ENCODE measurements around the gene PRPH. TPM values are rescaled to one million over a fixed set of nuclear protein-coding genes. Genes with fewer than 3 reads are reported as not detected.

PRPH gene
- total RNA-seq, 2 donors from 2014 or later: 0.75 TPM; not detected in 1

DNA sequence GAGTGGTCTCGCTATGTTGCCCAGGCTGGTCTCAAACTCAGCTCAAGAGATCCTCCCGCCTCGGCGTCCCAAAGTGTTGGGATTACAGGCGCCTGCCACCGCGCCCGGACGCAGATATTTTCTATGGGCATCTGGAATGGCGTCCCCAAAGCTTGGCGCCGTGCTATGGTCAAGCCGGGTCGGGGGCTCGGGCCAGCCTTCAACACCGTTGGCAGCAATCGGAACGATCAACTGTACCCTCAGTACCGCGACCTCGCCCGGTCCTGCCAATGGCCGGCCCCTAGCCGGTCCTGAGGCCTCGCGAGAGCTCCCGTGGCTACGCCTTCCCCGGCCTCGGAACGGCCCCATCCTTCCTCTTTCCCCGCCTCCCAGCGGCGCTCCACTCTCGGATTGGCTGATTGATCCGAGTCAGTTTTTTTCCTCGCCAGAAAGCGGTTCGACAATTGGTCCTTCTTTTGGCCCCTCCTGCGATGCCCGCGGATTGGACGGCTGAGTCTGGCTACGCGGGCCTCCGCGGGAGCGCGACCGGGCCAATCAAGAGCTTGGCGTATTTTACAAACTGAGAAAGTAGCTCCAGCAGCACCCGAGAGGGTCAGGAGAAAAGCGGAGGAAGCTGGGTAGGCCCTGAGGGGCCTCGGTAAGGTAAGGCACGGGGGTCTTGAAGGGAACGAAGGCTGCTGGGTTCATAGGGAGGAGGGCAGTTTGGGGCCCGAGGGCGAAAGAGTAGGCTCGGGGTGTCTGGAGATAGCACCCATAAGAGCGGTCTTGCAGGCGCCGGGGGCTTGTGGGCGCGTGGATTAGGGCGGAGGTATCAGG lies 28.0 kb downstream of the PRPH start, which contains the start of gene TROAP:
Gene TROAP, plus strand, starts transcription at position 548 of the 816 bp plus-strand sequence. CDS start 354 bp downstream, outside the sequence.
- peak within 1 kb of the TSS; percentile 65 to 69 for H3K4me3 ChIP-seq
- no peaks in the 10 kb centered on the region for H3K9me3 ChIP-seq
- no peaks in the 10 kb centered on the region for H3K27me3 ChIP-seq
- peak within 1 kb of the TSS; percentile 61 to 73 for H3K27ac ChIP-seq
- no peaks in the 10 kb centered on the region for H3K36me3 ChIP-seq
- DNase-seq (ENCODE audit: low spot score): peak; percentile 97
- TF ChIP-seq, protein P1, sequence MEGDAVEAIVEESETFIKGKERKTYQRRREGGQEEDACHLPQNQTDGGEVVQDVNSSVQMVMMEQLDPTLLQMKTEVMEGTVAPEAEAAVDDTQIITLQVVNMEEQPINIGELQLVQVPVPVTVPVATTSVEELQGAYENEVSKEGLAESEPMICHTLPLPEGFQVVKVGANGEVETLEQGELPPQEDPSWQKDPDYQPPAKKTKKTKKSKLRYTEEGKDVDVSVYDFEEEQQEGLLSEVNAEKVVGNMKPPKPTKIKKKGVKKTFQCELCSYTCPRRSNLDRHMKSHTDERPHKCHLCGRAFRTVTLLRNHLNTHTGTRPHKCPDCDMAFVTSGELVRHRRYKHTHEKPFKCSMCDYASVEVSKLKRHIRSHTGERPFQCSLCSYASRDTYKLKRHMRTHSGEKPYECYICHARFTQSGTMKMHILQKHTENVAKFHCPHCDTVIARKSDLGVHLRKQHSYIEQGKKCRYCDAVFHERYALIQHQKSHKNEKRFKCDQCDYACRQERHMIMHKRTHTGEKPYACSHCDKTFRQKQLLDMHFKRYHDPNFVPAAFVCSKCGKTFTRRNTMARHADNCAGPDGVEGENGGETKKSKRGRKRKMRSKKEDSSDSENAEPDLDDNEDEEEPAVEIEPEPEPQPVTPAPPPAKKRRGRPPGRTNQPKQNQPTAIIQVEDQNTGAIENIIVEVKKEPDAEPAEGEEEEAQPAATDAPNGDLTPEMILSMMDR (IDR thresholded peaks at IDR 0.05): peak in 1 of 2 donors; percentile 23
- peaks cover 0 to 14% of the 10 kb centered on the region in 2 donors for H3K4me1 ChIP-seq

DNA sequence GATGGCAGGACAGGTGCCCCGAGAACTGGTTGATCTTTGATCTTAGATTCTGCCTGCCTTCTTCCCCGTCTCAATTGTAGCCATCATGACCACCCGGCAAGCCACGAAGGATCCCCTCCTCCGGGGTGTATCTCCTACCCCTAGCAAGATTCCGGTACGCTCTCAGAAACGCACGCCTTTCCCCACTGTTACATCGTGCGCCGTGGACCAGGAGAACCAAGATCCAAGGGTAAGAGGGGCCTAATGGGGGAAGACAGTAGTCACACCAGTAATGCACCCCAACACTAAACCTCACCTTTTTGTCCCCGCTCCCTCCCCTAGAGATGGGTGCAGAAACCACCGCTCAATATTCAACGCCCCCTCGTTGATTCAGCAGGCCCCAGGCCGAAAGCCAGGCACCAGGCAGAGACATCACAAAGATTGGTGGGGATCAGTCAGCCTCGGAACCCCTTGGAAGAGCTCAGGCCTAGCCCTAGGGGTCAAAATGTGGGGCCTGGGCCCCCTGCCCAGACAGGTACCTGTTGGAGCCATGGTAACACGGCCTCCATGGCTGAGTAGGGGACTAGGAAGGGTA lies 28.7 kb downstream of the PRPH start:
- H3K27ac ChIP-seq: no peak overlapping the region
- TF ChIP-seq, protein P1 (IDR thresholded peaks at IDR 0.05): no peak
- no peak for DNase-seq (ENCODE audit: low spot score)
- no peaks in the 10 kb centered on the region for H3K27me3 ChIP-seq
- peak overlapping the region; percentile 27 to 69 for H3K4me3 ChIP-seq
- no peaks in the 10 kb centered on the region for H3K9me3 ChIP-seq
- H3K36me3 ChIP-seq: no peaks in the 10 kb centered on the region
- peaks cover 0 to 14% of the 10 kb centered on the region in 2 donors for H3K4me1 ChIP-seq

DNA sequence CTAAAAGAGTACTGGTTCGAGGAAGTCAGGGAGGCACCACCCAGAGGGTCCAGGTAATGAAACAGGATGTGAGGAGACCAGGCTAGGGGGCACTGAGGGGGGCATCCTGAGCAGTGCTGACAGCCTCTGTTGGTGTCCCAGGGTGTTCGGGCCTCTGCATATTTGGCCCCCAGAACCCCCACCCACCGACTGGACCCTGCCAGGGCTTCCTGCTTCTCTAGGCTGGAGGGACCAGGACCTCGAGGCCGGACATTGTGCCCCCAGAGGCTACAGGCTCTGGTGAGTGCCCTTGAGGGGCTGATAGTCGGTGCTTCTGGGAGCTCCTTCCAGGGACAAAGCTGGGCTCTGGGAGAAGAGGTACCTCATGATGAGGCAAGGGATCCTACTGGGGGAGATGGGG lies 30.7 kb downstream of the PRPH start:
- H3K36me3 ChIP-seq: no peaks in the 10 kb centered on the region
- DNase-seq (ENCODE audit: low spot score): no peak

DNA sequence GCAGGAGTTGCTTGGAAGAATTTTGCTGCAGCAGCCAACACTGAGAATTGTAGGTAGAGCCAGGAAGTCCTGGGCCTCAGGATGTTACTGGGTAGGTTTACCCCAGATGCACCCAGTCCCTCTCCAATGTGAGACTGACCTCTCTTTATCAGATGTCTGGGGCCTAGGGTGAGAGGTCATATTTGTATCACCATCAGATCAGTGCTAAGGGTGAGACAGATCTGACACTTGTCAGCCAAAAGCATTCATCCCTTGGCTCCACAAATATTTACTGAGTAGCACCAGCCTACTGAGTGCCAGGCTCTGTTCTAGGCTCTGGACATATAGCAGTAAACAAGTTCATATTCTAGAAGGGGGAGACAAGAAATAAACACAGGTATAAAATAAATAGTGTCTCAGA lies 32.4 kb downstream of the PRPH start:
- Histone ChIP-seq H3K36me3 (no peaks in the 10 kb centered on the region), H3K27ac (no peak overlapping the region), H3K4me1 (peaks cover 0 to 13% of the 10 kb centered on the region in 2 donors), H3K27me3 (no peaks in the 10 kb centered on the region), H3K9me3 (no peaks in the 10 kb centered on the region), H3K4me3 (no peak overlapping the region)
- DNase-seq (ENCODE audit: low spot score): no peak
- TF ChIP-seq, protein P1 (IDR thresholded peaks at IDR 0.05): no peak

More for the DNA sequence above, 30.7 kb downstream of the PRPH start:
- H3K27me3 ChIP-seq: no peaks in the 10 kb centered on the region
- H3K4me3 ChIP-seq: no peak overlapping the region
- peaks cover 0 to 14% of the 10 kb centered on the region in 2 donors for H3K4me1 ChIP-seq
- TF ChIP-seq, protein P1 (IDR thresholded peaks at IDR 0.05): no peak
- no peaks in the 10 kb centered on the region for H3K9me3 ChIP-seq
- no peak overlapping the region for H3K27ac ChIP-seq

DNA sequence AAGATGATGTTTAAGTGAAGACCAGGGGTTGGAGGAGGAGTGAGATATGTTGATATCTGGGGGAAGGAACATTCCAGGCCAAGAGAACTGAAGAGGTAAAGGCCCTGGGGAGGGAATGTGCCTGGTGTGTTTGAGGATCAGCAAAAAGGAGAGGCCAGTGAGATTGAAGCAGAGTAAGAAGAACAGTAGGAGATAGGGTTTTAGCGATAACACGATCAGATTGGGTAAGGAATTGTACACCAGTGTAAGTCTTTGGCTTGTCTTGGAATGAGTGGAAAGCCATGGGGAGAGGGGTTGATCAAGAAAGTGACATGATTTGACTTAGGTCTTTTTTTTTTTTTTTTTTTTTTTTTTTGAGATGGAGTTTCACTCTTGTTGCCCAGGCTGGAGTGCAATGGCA lies 32.9 kb downstream of the PRPH start:
- Histone ChIP-seq H3K36me3 (no peaks in the 10 kb centered on the region), H3K4me3 (no peak overlapping the region), H3K4me1 (peaks cover 0 to 13% of the 10 kb centered on the region in 2 donors), H3K9me3 (no peaks in the 10 kb centered on the region), H3K27me3 (peaks cover 0 to 3% of the 10 kb centered on the region in 2 donors), H3K27ac (no peak overlapping the region)
- TF ChIP-seq, protein P1 (IDR thresholded peaks at IDR 0.05): no peak
- DNase-seq (ENCODE audit: low spot score): no peak

Data from right atrium auricular region (tissue), 2 donors.